Activated naive CD4-positive, alpha-beta T cell treated with Interleukin-2 at 50 U/mL for 16 hours (primary cell): ENCODE results near the gene DLGAP3.
"Not testable (repeated sequence)": the region's sequence is repeated elsewhere in the genome, so short reads cannot be mapped to it uniquely, and the experiment has no call there.

Experiments
- DNase-seq: peaks from one replicate; pipeline ENCODE4 v3.0.0-alpha.2; 2020

DLGAP3 gene

DNA sequence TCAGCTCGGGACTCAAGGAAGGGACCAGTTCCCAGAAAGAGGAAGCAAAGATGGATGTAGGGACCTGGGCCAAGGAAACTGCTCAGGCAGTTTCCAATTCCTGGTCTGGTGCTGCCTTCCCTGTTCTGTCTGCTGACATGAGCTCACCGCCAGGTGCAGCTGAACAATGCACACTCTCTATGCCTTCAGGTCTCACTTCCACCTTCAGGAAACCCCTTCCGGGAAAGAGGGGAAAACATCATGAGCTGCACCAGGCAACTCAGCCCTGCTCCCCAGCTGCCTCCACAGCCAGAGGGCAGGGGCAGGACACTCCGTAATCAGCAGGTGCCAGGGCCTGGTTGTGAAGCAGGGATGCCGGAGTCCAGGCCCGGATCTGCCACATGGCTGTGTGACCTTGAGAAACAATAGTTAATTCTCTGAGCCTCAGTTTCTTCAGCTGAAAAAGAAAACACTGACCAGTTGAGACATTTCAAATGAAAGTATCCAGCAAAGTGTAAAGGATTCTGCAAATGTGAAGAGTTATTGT is 97.7 kb downstream of the DLGAP3 start:
- no peak for DNase-seq

GRCh38 chr1:34829250-34829649 is 100.2 kb downstream of the DLGAP3 start:
- DNase-seq: no peak

- DNase-seq: no peak
Measured at GRCh38 chr1:34828611-34829010, 100.8 kb downstream of the DLGAP3 start.

DNA sequence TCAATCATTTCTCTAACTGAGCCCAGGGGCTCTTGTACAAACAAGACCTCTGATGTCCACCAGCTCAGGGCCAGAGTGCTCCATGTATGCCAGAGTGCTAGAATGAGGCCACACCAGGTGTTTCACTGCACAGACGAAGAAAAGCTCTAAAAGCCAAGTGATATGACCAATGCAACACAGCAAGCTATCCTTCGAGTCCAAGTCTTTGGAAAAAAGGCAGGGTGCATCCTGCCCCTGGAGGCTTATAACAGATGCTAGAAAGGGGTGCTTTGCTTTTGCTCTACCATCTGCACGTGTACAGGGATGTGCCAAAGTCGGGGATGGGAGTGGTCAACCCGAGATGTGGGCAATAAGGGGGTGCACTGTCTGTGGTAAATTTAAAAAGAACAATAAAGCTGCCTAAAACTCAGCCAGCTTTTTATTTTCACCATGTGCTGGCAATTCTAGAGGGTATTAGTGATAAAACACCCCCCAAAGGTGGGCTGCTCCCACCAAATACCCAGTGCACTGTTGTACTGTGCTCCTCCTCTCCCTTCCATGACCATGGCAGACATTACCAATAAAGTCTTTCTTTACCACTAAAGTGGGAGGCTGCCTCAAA is 102.0 kb downstream of the DLGAP3 start:
- no peak for DNase-seq

DNA sequence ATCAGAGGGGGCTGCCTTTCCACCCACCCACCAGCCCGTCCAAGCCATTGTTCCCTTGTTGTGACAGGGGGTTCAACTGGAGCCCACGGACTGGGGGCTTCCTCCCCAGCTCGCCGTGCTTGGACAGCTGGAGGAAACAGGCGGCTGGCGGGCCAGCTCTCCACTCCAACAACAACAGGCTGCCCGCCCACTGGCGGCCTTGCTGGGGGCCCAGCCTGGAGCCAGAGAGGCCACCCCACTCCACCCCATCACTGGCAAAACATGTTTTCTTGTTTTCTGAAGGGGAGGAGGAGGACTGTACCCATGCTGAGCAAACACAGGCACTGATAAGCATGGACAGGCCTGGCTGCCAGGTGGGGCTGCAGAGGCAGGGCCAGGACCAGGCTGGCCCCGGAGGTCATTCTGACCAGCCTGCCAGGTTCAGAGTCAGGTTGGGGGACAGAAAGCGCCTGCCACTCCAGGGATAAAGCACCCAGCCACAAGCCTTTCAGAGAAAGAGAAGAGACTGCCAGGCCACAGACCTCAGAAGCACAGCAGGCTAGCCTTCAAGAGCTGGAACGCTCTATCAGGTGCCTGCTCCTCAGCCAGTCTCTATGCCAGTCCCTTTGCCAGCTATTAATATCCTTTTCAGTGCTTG is 103.9 kb downstream of the DLGAP3 start:
- no peak for DNase-seq

DNA sequence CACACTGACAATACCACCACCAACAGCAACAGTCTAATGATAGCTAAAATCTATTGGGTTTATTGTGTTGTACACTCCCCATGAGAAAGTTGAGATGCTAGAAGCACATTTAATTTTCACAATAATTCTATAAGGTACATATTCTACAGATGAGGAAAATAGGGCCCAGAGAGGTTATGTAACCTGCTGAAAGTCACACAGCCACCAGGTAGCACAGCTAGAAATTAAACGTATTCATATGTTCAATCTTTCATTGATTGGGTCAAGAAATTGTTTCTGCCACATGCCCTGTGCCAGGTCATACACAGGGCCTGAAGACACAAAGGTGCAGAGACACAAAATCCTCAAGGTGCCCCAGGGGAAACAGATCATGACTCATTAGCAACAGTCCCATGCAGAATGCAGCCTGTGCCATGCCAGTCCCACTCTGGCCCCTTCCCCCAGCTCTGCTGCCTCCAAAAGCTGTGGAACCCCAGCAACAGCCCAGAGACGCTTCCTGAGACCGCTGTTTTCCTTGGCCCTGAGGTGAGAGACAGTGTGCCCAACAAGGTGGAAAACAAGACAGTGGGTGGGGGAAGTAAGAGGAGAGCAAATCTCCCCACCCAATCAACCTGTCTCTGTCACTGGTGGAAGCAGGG is 104.5 kb downstream of the DLGAP3 start:
- DNase-seq: no peak

GRCh38 chr1:34822202-34822601 is 107.2 kb downstream of the DLGAP3 start:
- DNase-seq: no peak

- not testable (repeated sequence) for DNase-seq
Measured at GRCh38 chr1:34818862-34819261, 110.6 kb downstream of the DLGAP3 start.

- DNase-seq: no peak
Measured at GRCh38 chr1:34816778-34817177, 112.7 kb downstream of the DLGAP3 start.

DNA sequence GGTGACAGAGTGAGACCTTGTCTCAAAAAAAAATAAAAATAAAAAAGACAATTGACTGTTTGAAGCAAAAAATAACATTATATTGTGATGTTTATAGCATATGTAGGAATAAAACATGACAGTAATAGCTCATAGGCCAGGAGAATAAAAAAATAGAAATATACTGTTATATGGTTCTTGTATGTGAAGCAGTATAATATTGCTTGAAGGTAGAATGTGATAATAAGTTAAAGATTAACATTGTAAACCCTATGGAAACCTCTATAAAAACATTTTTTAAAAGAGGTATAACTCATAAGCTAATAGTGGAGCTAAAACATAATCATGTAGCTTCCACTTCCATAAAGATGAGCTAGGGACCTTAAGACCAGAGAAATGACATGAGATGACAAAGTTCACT is 113.1 kb downstream of the DLGAP3 start:
- DNase-seq: no peak
